Measurements from ENCODE around the gene TRDN.

Gene TRDN

GRCh38 chr6:123201869-123202372 lies 434.8 kb downstream of the TRDN start:
- no peaks in the 10 kb centered on the region for H3K27me3 ChIP-seq (ENCODE audit: insufficient read depth, poor library complexity, severe bottlenecking)
- DNase-seq (ENCODE audit: low spot score) (no peak), ATAC-seq (ENCODE audit: low read depth) (no peak)
- no peaks in the 10 kb centered on the region for H3K4me1 ChIP-seq (ENCODE audit: insufficient read depth, poor library complexity, severe bottlenecking)
- no peak overlapping the region for H3K4me3 ChIP-seq (ENCODE audit: severe bottlenecking)
- TF ChIP-seq CTCF (IDR thresholded peaks at IDR 0.05; ENCODE audit: poor library complexity, severe bottlenecking) = no peak
- no peak overlapping the region for H3K27ac ChIP-seq (ENCODE audit: poor library complexity, severe bottlenecking)
- H3K36me3 ChIP-seq (ENCODE audit: low read depth) = no peaks in the 10 kb centered on the region
- H3K9me3 ChIP-seq (ENCODE audit: severe bottlenecking) = no peaks in the 10 kb centered on the region

GRCh38 chr6:123193298-123193697 lies 443.5 kb downstream of the TRDN start:
- DNase-seq (ENCODE audit: low spot score) (no peak), ATAC-seq (ENCODE audit: low read depth) (no peak)
- H3K9me3 ChIP-seq (ENCODE audit: severe bottlenecking) = no peaks in the 10 kb centered on the region
- H3K4me1 ChIP-seq (ENCODE audit: insufficient read depth, poor library complexity, severe bottlenecking) = no peaks in the 10 kb centered on the region
- TF ChIP-seq CTCF (IDR thresholded peaks at IDR 0.05; ENCODE audit: poor library complexity, severe bottlenecking) = no peak
- no peak overlapping the region for H3K4me3 ChIP-seq (ENCODE audit: severe bottlenecking)
- no peak overlapping the region for H3K27ac ChIP-seq (ENCODE audit: poor library complexity, severe bottlenecking)
- H3K36me3 ChIP-seq (ENCODE audit: low read depth) = no peaks in the 10 kb centered on the region
- H3K27me3 ChIP-seq (ENCODE audit: insufficient read depth, poor library complexity, severe bottlenecking) = no peaks in the 10 kb centered on the region

- H3K27me3 ChIP-seq (ENCODE audit: insufficient read depth, poor library complexity, severe bottlenecking) = no peaks in the 10 kb centered on the region
- H3K9me3 ChIP-seq (ENCODE audit: severe bottlenecking) = no peaks in the 10 kb centered on the region
- H3K27ac ChIP-seq (ENCODE audit: poor library complexity, severe bottlenecking) = no peak overlapping the region
- DNase-seq (ENCODE audit: low spot score) (no peak), ATAC-seq (ENCODE audit: low read depth) (no peak)
- TF ChIP-seq CTCF (IDR thresholded peaks at IDR 0.05; ENCODE audit: poor library complexity, severe bottlenecking) = no peak
- no peaks in the 10 kb centered on the region for H3K36me3 ChIP-seq (ENCODE audit: low read depth)
- no peaks in the 10 kb centered on the region for H3K4me1 ChIP-seq (ENCODE audit: insufficient read depth, poor library complexity, severe bottlenecking)
- no peak overlapping the region for H3K4me3 ChIP-seq (ENCODE audit: severe bottlenecking)
Observed at GRCh38 chr6:123189816-123190215, 446.9 kb downstream of the TRDN start.

- no peak for ATAC-seq (ENCODE audit: low read depth)
- H3K4me1 ChIP-seq (ENCODE audit: insufficient read depth, poor library complexity, severe bottlenecking) = no peaks in the 10 kb centered on the region
- no peak overlapping the region for H3K27ac ChIP-seq (ENCODE audit: poor library complexity, severe bottlenecking)
- no peak for DNase-seq (ENCODE audit: low spot score)
- H3K27me3 ChIP-seq (ENCODE audit: insufficient read depth, poor library complexity, severe bottlenecking) = no peaks in the 10 kb centered on the region
- H3K4me3 ChIP-seq (ENCODE audit: severe bottlenecking) = no peak overlapping the region
- no peak for TF ChIP-seq CTCF (IDR thresholded peaks at IDR 0.05; ENCODE audit: poor library complexity, severe bottlenecking)
- no peaks in the 10 kb centered on the region for H3K36me3 ChIP-seq (ENCODE audit: low read depth)
- H3K9me3 ChIP-seq (ENCODE audit: severe bottlenecking) = no peaks in the 10 kb centered on the region
Observed at GRCh38 chr6:123182998-123183397, 453.8 kb downstream of the TRDN start.

- no peak overlapping the region for H3K4me3 ChIP-seq (ENCODE audit: severe bottlenecking)
Observed at GRCh38 chr6:123176706-123177105, 460.0 kb downstream of the TRDN start.

More at GRCh38 chr6:123176706-123177105, 460.0 kb downstream of the TRDN start:
- no peak for TF ChIP-seq CTCF (IDR thresholded peaks at IDR 0.05; ENCODE audit: poor library complexity, severe bottlenecking)
- Histone ChIP-seq H3K4me1 (ENCODE audit: insufficient read depth, poor library complexity, severe bottlenecking) (no peaks in the 10 kb centered on the region), H3K36me3 (ENCODE audit: low read depth) (no peaks in the 10 kb centered on the region), H3K27ac (ENCODE audit: poor library complexity, severe bottlenecking) (no peak overlapping the region), H3K9me3 (ENCODE audit: severe bottlenecking) (no peaks in the 10 kb centered on the region), H3K27me3 (ENCODE audit: insufficient read depth, poor library complexity, severe bottlenecking) (no peaks in the 10 kb centered on the region)
- no peak for ATAC-seq (ENCODE audit: low read depth)
- DNase-seq (ENCODE audit: low spot score) = no peak
